HG02642 (cell line): ENCODE results near the gene TMEM89.

Experiments used
- ATAC-seq: cut with Tn5 transposase; IDR thresholded peaks from one replicate; pipeline ENCODE4 v1.9.1; 2021; ENCODE audit warnings: mild to moderate bottlenecking; ENCODE audit not compliant: unreplicated experiment, poor library complexity

TMEM89 gene

GRCh38 chr3:48644898-48645760 lies 23.6 kb upstream of the TMEM89 start:
- ATAC-seq = no peak

- ATAC-seq = no peak
These were observed 21.0 kb upstream of the TMEM89 start for GRCh38 chr3:48642605-48643004.

- no peak for ATAC-seq
These were observed 19.8 kb upstream of the TMEM89 start for GRCh38 chr3:48641396-48641795.

- ATAC-seq = no peak
These were observed 18.5 kb upstream of the TMEM89 start for GRCh38 chr3:48639944-48640606.

GRCh38 chr3:48637305-48637704 lies 15.7 kb upstream of the TMEM89 start:
- no peak for ATAC-seq

GRCh38 chr3:48636149-48636655 lies 14.6 kb upstream of the TMEM89 start:
- ATAC-seq = no peak

- peak; percentile 92 for ATAC-seq
These were observed 13.9 kb upstream of the TMEM89 start, which contains the start of gene SLC26A6 for GRCh38 chr3:48635222-48636021. Gene SLC26A6 (minus strand): TSS chr3:48635461. CDS start chr3:48635393, 68 bp downstream.

GRCh38 chr3:48634661-48635221 lies 13.2 kb upstream of the TMEM89 start:
- peak; percentile 23 for ATAC-seq

- ATAC-seq = no peak
These were observed 12.2 kb upstream of the TMEM89 start for GRCh38 chr3:48633743-48634142.

- no peak for ATAC-seq
These were observed 11.7 kb upstream of the TMEM89 start for GRCh38 chr3:48633256-48633655.

- no peak for ATAC-seq
These were observed 10.2 kb upstream of the TMEM89 start for GRCh38 chr3:48631516-48632448.

GRCh38 chr3:48630833-48631232 lies 9.3 kb upstream of the TMEM89 start:
- ATAC-seq = no peak

- ATAC-seq = no peak
These were observed 8.8 kb upstream of the TMEM89 start for GRCh38 chr3:48630407-48630806.

- no peak for ATAC-seq
These were observed 8.3 kb upstream of the TMEM89 start for GRCh38 chr3:48629894-48630293.

GRCh38 chr3:48628277-48629017 lies 6.9 kb upstream of the TMEM89 start:
- no peak for ATAC-seq

- ATAC-seq = no peak
These were observed 4.0 kb upstream of the TMEM89 start for GRCh38 chr3:48625600-48625999.

GRCh38 chr3:48624767-48625166 lies 3.2 kb upstream of the TMEM89 start:
- ATAC-seq = no peak

- no peak for ATAC-seq
These were observed 2.4 kb upstream of the TMEM89 start for GRCh38 chr3:48623851-48624547.
